Inflammatory macrophage treated with lipopolysaccharide for 4 hours (primary cell): ENCODE data around the gene HUWE1.

Experiments used
- DNase-seq: peaks from one replicate; pipeline ENCODE4 v3.0.0-alpha.2; 2020

Gene HUWE1

GRCh38 chrX:53486285-53486684, 200.2 kb downstream of the HUWE1 start:
- no peak for DNase-seq

GRCh38 chrX:53483838-53484405, 202.6 kb downstream of the HUWE1 start:
- DNase-seq, result no peak

GRCh38 chrX:53483416-53483815, 203.1 kb downstream of the HUWE1 start:
- DNase-seq, result no peak
